ENCODE results near the gene CCDC172.
"Not testable (repeated sequence)": the region's sequence is repeated elsewhere in the genome, so short reads cannot be mapped to it uniquely, and the experiment has no call there.

CCDC172 gene

GRCh38 chr10:116336866-116337265 lies 12.6 kb downstream of the CCDC172 start:
- no peak for DNase-seq (ENCODE audit: low read depth in 2 of 2)

DNA sequence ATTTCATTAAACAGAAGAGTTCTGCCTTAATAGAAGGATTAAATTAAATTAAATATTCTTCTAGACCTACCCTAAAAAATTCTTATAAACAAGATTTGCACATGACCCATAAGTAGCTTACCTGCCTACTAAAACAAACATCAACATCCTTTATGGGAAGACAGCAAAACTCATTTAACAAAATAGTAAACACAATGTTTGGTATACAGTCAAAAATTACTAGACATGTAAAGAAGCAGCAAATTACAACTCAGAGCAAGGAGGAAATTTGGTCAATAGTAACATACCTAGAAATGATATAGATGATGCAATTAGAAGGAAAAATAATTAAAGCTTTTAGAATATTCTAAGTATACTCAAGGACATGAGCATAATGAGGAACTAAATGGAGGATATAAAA lies 27.9 kb downstream of the CCDC172 start:
- DNase-seq (ENCODE audit: low read depth in 2 of 2), result no peak

- DNase-seq (ENCODE audit: low read depth in 2 of 2), result no peak
Observed at GRCh38 chr10:116353817-116354216, 29.6 kb downstream of the CCDC172 start.

- DNase-seq (ENCODE audit: low read depth in 2 of 2), result no peak
Observed at GRCh38 chr10:116355341-116355740, 31.1 kb downstream of the CCDC172 start.

DNA sequence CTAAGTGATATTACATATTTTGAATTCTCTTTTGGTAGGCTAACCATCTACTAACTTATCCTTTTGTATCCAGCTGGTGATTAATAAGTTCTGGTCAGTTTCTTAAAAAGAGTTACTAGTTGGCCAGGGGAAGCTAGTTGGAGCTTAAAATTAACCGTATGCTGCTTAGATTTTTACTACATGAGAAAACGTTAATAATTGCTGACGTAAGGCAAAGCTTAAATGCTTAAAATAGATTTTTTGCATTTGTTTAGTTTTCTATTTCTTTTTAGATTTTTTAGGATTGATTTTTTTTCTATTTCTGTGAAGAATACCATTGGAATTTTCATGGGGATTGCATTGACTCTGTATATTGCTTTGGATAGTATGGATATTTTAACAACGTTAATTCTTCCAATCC lies 32.6 kb downstream of the CCDC172 start:
- no peak for DNase-seq (ENCODE audit: low read depth in 2 of 2)

DNA sequence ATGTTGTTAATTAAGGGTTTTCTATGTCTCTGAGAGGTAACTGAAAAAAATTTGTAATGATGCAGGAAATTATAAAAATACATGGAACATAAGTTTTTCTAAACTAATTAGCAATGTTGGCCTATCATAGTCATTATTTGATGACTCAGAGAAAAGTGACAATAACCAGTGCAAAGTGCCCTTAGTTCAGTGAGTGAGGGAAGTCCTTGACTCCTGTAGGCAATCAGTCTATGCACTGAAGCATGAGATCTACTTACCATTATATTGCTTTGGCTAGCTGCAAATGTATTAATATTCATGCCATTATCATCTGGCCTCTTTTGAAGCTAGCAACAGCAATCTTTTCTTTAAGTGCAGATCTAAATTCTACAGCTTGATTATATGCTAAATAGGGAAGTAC lies 40.6 kb downstream of the CCDC172 start:
- DNase-seq (ENCODE audit: low read depth in 2 of 2), result no peak

DNA sequence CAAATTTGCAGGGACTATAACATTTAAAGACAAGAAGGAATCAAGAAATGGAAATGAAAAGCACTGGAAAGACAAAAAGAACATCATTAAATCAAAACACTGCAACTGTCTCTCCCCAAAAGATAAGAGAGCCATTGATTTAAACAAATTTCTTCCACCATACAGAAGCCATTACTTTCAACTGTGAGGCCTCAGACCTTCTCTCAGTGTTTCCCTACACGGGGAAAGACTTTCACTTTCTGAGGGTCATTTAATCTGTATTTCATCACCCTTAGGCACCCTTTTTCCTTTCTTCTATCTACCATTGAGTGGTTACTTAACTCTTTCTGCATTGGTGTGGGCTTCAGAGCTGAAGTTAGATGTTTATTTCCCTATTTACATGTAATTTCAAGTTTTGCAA lies 47.5 kb downstream of the CCDC172 start:
- no peak for DNase-seq (ENCODE audit: low read depth in 2 of 2)

DNA sequence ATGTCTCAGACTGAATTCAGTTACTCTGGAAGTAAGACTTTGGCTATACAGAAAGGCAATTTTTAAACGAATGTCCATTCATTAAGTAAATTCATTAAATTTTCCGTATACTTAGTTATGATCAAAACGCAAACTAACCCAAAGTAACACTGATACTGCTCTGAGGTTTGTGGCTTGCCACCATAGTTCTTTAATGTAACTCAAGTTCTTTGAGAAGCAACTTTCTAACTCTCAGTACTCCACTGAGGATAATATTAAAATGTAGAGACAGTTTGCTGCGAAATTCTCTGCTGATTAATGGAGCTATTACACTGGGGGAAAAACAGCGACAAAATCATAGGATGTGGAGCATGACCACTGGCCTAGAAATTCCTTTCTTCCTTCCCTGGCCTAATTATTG lies 58.0 kb downstream of the CCDC172 start:
- DNase-seq (ENCODE audit: low read depth in 2 of 2), result no peak

GRCh38 chr10:116385311-116385710 lies 61.1 kb downstream of the CCDC172 start:
- no peak for DNase-seq (ENCODE audit: low read depth in 2 of 2)

- no peak for DNase-seq (ENCODE audit: low read depth in 2 of 2)
Observed at GRCh38 chr10:116385994-116386809, 62.0 kb downstream of the CCDC172 start.

DNA sequence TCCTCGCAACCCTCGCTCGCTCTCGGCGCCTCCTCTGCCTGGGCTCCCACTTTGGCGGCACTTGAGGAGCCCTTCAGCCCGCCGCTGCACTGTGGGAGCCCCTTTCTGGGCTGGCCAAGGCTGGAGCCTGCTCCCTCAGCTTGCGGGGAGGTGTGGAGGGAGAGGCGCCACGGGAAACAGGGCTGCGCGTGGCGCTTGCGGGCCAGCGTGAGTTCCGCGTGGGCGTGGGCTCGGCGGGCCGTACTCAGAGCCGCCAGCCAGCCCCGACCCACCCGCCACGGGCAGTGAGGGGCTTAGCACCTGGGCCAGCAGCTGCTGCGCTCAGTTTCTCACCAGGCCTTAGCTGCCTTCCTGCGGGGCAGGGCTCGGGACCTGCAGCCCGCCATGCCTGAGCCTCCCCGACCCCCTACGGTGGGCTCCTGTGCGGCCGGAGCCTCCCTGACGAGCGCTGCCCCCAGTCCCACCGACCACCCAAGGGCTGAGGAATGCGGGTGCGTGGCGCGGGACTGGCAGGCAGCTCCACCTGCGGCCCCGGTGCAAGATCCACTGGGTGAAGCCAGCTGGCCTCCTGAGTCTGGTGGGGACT lies 69.1 kb downstream of the CCDC172 start:
- not testable (repeated sequence) for DNase-seq (ENCODE audit: low read depth in 2 of 2)

GRCh38 chr10:116395223-116395985 lies 71.2 kb downstream of the CCDC172 start:
- no peak for DNase-seq (ENCODE audit: low read depth in 2 of 2)

- no peak for DNase-seq (ENCODE audit: low read depth in 2 of 2)
Observed at GRCh38 chr10:116398224-116398623, 74.0 kb downstream of the CCDC172 start.

DNA sequence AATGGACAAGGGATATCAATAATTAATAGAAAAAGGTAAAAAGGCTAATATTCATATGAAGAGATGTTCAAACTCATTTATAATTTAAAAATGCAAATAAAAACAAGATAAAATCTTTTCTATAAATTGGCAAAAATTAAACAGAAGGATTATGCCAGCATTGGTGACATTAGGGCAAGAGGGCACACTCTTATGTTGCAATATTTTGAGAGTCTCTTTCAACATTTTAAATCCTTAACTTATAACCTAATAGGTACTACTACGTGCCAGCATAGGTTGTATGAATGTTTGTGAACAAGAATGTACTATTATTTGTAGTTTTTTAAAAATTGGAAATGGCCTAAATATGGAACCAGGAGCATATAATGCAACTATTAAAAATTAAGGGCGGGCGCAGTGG lies 78.6 kb downstream of the CCDC172 start:
- no peak for DNase-seq (ENCODE audit: low read depth in 2 of 2)

DNA sequence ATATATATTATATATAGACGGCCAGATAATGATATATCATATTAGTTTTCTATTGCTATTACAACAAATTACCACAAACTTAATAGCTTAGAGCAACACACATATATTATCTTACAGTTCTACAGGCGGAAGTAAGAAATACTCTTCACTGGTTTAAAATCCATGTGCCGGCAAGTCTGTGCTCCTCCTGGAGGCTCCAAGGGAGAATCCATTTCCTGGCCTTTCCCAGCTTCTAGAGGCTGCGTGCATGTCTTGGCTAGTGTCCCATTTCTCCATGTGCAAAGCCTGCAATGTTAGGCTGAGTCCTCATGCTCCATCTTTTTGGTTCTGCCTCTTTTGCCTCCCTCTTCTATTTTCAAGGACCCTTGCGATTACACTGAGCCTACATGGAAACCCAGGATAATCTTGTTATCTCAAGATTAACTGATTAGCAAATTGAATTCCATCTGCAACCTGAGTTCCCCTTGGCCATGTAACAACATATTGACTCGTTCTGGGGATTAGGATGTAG lies 79.5 kb downstream of the CCDC172 start:
- no peak for DNase-seq (ENCODE audit: low read depth in 2 of 2)

DNA sequence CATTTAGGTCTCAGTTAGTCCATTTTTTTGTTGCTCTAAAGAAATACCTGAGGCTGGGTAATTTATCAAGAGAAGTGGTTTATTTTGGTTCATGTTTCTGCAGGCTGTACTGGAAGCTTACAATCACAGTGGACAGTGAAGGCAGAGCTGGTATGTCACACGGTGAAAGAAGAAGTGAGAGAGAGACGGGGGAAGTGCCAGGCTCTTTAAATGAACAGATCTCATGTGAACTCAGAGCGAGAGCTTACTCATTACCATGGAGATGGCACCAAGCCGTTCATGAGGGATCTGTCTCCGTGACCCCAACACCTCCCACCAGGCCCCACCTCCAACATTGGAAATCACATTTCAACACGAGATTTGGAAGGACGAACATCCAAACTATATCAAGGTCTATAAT lies 84.5 kb downstream of the CCDC172 start:
- no peak for DNase-seq (ENCODE audit: low read depth in 2 of 2)

GRCh38 chr10:116410351-116410750 lies 86.1 kb downstream of the CCDC172 start:
- no peak for DNase-seq (ENCODE audit: low read depth in 2 of 2)

DNA sequence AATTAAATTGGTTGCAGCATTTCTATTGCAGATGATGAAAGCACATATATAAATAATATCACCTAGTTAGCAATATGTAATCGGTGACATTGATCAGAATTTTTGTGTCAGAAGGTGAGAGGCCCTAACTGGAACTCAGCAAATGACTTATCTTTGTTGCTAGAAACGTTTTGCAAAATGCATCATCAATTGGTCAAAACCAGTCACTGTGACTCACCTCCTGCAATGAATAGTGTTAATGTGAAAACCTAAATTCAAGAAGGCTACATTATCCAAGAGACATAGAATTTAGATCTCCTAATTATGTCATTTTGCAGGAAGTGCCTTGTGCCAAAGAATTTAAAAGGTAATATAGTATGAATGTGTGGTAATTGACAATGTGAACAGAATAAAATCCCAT lies 93.6 kb downstream of the CCDC172 start:
- DNase-seq (ENCODE audit: low read depth in 2 of 2), result no peak

DNA sequence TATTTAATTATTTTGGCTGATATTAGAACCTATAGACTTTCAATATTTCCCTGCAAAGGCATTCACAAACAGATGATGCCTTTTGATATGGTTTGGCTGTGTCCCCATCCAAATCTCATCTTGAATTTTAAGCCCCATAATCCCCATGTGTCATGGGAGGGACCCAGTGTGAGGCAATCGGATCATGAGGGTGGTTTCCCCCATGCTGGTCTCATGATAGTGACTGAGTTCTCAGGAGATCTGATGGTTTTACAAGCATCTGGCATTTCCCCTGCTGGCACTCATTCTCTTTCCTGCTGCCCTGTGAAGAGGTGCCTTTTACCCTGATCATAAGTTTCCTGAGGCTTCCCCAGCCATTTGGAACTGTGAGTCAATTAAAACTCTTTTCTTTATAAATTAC lies 94.1 kb downstream of the CCDC172 start:
- DNase-seq (ENCODE audit: low read depth in 2 of 2), result no peak

DNA sequence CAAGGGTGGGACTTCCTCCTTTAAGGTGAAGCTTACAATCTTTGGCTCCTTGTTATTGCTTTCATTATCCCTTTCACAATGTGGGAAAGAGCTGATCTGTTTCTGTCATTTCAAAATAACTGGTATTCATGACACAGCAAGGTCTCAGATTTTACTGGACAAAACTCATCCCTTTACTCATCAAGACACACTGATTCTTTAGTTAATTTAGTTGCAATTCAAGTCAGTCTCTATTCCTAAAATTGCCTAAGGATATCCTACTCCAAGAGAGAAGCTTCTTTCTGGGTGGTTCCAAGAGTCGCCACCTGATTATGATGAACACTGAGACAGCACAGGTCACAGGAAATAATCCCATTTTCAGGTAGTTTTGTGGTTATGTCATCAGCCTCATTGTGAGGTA lies 97.6 kb downstream of the CCDC172 start:
- no peak for DNase-seq (ENCODE audit: low read depth in 2 of 2)

- no peak for DNase-seq (ENCODE audit: low read depth in 2 of 2)
Observed at GRCh38 chr10:116427671-116428070, 103.4 kb downstream of the CCDC172 start, which contains the start of gene PNLIPRP3. PNLIPRP3 (plus strand) TSS chr10:116427847; CDS start chr10:116428013, 166 bp downstream.

DNA sequence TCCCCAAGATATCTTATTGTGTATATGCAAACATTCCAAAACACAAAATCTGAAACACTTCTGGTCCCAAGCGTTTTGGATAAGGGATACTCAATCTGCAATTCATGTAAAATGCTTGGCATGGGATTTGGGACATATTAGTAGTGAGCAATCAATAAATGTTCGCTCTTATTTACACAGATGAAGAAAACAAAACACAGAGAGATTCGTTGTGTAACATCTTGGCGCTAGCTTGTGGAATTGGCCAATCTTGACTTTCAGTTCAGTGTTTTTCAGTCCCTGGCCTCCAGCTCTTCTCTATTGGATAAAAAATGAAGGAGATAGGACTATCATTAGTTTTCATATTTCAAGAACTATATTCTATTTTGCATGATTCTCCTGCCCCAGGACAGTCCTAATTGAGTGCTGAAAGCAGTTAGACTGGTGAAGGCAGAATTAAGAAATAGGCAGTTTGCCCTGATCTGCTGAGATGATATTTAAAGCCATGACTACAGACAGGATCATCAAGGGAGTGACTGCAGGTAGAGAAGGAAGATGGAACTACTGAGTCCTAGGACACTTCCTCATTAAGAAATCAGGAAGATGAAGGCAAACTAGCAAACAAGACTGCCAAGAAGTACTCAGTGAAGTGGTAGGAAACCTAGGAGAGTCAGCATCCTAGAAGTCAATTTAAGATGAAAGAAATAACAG lies 105.2 kb downstream of the CCDC172 start:
- no peak for DNase-seq (ENCODE audit: low read depth in 2 of 2)
